Loucy (cell line): ENCODE results near the gene PFKFB1.

ENCODE experiments used
- H2AFZ ChIP-seq: fragments of 200-600 bp; sonication (generic); 2 replicates; pipeline ENCODE4 v1.6.0; 2016; ENCODE audit warnings: antibody characterized with exemption, mild to moderate bottlenecking, low read length, moderate library complexity
- H3F3A ChIP-seq: fragments of 200-600 bp; 2 replicates; pipeline ENCODE4 v1.6.0; 2016; ENCODE audit warnings: antibody characterized with exemption, low read depth, mild to moderate bottlenecking
- H3K27me3 ChIP-seq: fragments of 200-600 bp; sonication (generic); 2 replicates; pipeline ENCODE4 v1.6.1; 2014; ENCODE audit warnings: low read length, mild to moderate bottlenecking; ENCODE audit not compliant: insufficient read depth, poor library complexity, severe bottlenecking
- H3K36me3 ChIP-seq: fragments of 200-600 bp; sonication (generic); 2 replicates; pipeline ENCODE4 v1.6.1; 2016; ENCODE audit warnings: low read length; ENCODE audit not compliant: insufficient read depth
- H3K4me1 ChIP-seq: fragments of 200-600 bp; sonication (generic); 2 replicates; pipeline ENCODE4 v1.5.1; 2014; ENCODE audit warnings: low read length, mild to moderate bottlenecking; ENCODE audit not compliant: insufficient read depth, poor library complexity, severe bottlenecking
- H3K4me2 ChIP-seq: fragments of 200-600 bp; sonication (generic); 2 replicates; pipeline ENCODE4 v1.6.0; 2014; ENCODE audit warnings: antibody characterized with exemption, low read length, low read depth, mild to moderate bottlenecking; ENCODE audit not compliant: poor library complexity, severe bottlenecking
- H3K4me3 ChIP-seq: fragments of 200-600 bp; sonication (generic); 2 replicates; pipeline ENCODE4 v1.5.1; 2014; ENCODE audit warnings: low read length, mild to moderate bottlenecking, mixed read lengths; ENCODE audit not compliant: poor library complexity, severe bottlenecking
- H3K79me2 ChIP-seq: fragments of 200-600 bp; sonication (generic); 2 replicates; pipeline ENCODE4 v1.6.1; 2014; ENCODE audit warnings: low read length; ENCODE audit not compliant: insufficient read depth
- H3K9ac ChIP-seq: fragments of 200-600 bp; sonication (generic); 2 replicates; pipeline ENCODE4 v1.6.0; 2014; ENCODE audit warnings: mild to moderate bottlenecking, low read depth, low read length, moderate library complexity; ENCODE audit not compliant: poor library complexity, severe bottlenecking
- H3K9me2 ChIP-seq: fragments of 200-600 bp; sonication (generic); replicated peaks from 2 replicates; pipeline ENCODE4 v1.6.1; 2016; ENCODE audit warnings: low read depth, low read length, mixed read lengths
- H3K9me3 ChIP-seq: fragments of 200-600 bp; sonication (generic); 2 replicates; pipeline ENCODE4 v1.6.1; 2014; ENCODE audit warnings: mild to moderate bottlenecking, antibody characterized with exemption, low read length, low read depth; ENCODE audit not compliant: insufficient read depth
- H4K20me1 ChIP-seq: fragments of 200-600 bp; sonication (generic); 2 replicates; pipeline ENCODE4 v1.6.0; 2014; ENCODE audit warnings: antibody characterized with exemption, low read length, mild to moderate bottlenecking; ENCODE audit not compliant: insufficient read depth, poor library complexity, severe bottlenecking
- EZH2phosphoT487 ChIP-seq: fragments of 200-600 bp; IDR thresholded peaks from 2 replicates; pipeline ENCODE4 v1.6.1; 2018; ENCODE audit warnings: antibody characterized with exemption, mild to moderate bottlenecking, moderate library complexity, borderline replicate concordance
- TF ChIP-seq, protein P1 (sequence below): fragments of 200-600 bp; sonication (generic); conservative IDR thresholded peaks from 2 replicates; pipeline ENCODE4 v1.5.1; 2014; ENCODE audit warnings: mild to moderate bottlenecking, antibody characterized with exemption, low read length

PFKFB1 gene

DNA sequence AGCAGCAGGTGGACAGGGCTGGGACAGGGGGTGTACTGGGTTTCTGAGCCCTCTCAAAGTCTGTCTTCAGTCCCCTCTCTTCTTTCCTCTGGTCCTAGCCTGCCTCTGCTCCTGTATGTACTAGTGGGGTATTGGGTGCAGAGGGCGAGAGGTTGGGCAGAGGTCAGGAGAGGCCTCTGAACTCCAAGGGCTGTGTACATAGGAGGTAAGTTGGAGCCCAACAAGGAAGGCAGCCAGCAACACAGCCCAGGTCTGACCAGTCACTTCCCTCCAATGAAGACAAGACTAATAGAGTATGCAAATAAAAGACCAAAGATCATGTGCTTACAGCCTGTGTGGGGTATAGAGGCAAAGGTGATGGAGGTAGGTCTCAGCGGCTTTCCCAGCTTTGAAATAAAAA, at the start of gene PFKFB1:
PFKFB1 (minus strand) TSS at position 90 of the 400 bp plus-strand sequence. CDS start 181 bp downstream, outside the sequence.
- no peak within 1 kb of the TSS for H3K4me3 ChIP-seq
- no peak within 1 kb of the TSS for H3K4me2 ChIP-seq
- H3K9ac ChIP-seq = no peak within 1 kb of the TSS
- no peak within 1 kb of the TSS for H2AFZ ChIP-seq
- H3K27me3 ChIP-seq = no peaks in the 10 kb centered on the region
- no peaks in the 10 kb centered on the region for H3K36me3 ChIP-seq
- TF ChIP-seq, protein P1, sequence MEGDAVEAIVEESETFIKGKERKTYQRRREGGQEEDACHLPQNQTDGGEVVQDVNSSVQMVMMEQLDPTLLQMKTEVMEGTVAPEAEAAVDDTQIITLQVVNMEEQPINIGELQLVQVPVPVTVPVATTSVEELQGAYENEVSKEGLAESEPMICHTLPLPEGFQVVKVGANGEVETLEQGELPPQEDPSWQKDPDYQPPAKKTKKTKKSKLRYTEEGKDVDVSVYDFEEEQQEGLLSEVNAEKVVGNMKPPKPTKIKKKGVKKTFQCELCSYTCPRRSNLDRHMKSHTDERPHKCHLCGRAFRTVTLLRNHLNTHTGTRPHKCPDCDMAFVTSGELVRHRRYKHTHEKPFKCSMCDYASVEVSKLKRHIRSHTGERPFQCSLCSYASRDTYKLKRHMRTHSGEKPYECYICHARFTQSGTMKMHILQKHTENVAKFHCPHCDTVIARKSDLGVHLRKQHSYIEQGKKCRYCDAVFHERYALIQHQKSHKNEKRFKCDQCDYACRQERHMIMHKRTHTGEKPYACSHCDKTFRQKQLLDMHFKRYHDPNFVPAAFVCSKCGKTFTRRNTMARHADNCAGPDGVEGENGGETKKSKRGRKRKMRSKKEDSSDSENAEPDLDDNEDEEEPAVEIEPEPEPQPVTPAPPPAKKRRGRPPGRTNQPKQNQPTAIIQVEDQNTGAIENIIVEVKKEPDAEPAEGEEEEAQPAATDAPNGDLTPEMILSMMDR = no peak
- no peak for TF ChIP-seq EZH2phosphoT487
- H3K9me3 ChIP-seq = no peaks in the 10 kb centered on the region
- H3K9me2 ChIP-seq = no peaks in the 10 kb centered on the region
- no peaks in the 10 kb centered on the region for H3F3A ChIP-seq
- H3K4me1 ChIP-seq = no peaks in the 10 kb centered on the region
- H3K79me2 ChIP-seq = no peaks in the 10 kb centered on the region
- H4K20me1 ChIP-seq = no peaks in the 10 kb centered on the region

DNA sequence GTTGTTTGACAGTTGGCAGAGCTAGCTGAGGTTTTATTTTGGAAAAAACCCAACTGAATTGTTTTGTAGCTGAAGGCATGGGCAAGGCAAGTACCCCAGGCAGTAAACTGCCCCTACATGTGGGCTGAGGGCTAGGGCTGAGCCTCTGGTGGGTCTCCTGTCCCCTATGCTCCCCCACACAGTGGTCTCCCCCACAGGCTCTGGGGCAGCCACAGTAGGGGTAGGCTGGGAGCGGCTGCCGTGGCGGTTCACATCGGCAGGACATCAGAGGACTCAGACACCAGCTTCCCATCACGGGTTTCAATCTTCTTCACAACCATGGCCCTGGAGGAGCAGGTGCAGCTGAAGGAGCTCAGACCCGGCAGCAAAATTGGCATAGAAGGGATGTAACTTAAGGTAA, 47.5 kb upstream of the PFKFB1 start:
- Histone ChIP-seq H3K79me2 (no peaks in the 10 kb centered on the region), H3K36me3 (no peaks in the 10 kb centered on the region), H3K9ac (no peak overlapping the region), H3K4me1 (no peaks in the 10 kb centered on the region), H3F3A (no peaks in the 10 kb centered on the region), H4K20me1 (no peaks in the 10 kb centered on the region), H3K4me2 (no peak overlapping the region), H3K4me3 (no peak overlapping the region), H3K9me2 (no peaks in the 10 kb centered on the region), H2AFZ (no peak overlapping the region), H3K27me3 (no peaks in the 10 kb centered on the region), H3K9me3 (no peaks in the 10 kb centered on the region)
- TF ChIP-seq EZH2phosphoT487 = no peak
- TF ChIP-seq, protein P1 = no peak

DNA sequence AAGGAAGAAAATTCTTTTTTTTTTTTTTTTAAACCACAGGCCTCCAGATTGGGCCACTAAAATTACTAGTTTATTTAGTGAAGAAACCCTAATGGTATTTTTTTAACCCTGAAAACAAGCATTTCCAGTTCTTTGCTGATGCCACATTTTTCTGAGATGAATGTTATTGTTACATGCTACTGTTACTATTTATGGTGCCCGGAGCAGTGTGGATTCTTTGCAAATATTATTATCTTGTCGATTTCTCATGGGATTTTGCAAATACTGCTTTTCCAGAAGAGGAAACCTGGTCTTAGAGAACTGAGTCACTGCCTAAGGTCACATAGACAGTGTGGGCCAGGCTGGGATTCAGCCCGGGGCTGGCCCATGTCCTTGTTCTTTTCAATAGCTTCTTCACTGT, 45.5 kb upstream of the PFKFB1 start:
- H3K4me2 ChIP-seq = no peak overlapping the region
- TF ChIP-seq, protein P1 = no peak
- TF ChIP-seq EZH2phosphoT487 = no peak
- H3K9me3 ChIP-seq = no peaks in the 10 kb centered on the region
- H3K79me2 ChIP-seq = no peaks in the 10 kb centered on the region
- no peak overlapping the region for H3K9ac ChIP-seq
- no peaks in the 10 kb centered on the region for H3K9me2 ChIP-seq
- H2AFZ ChIP-seq = no peak overlapping the region
- H3K27me3 ChIP-seq = no peaks in the 10 kb centered on the region
- H3K36me3 ChIP-seq = no peaks in the 10 kb centered on the region
- H4K20me1 ChIP-seq = no peaks in the 10 kb centered on the region
- H3F3A ChIP-seq = no peaks in the 10 kb centered on the region
- no peak overlapping the region for H3K4me3 ChIP-seq
- no peaks in the 10 kb centered on the region for H3K4me1 ChIP-seq
